OCI-M2 (cell line): ENCODE measurements around the gene FYN.
"Not testable (repeated sequence)": the region's sequence is repeated elsewhere in the genome, so short reads cannot be mapped to it uniquely, and the experiment has no call there.

ENCODE experiments used
- DNase-seq: peaks from one replicate; lab custom pipeline; 2025; ENCODE audit not compliant: unreplicated experiment; lab: John Stamatoyannopoulos, UW

Gene FYN

GRCh38 chr6:111642463-111643158 is 230.6 kb downstream of the FYN start:
- peak; percentile 28 for DNase-seq

- DNase-seq: no peak
Measured at GRCh38 chr6:111639266-111639665, 234.0 kb downstream of the FYN start.

- DNase-seq: not testable (repeated sequence)
Measured at GRCh38 chr6:111634981-111635380, 238.3 kb downstream of the FYN start.

- no peak for DNase-seq
Measured at GRCh38 chr6:111633822-111634221, 239.4 kb downstream of the FYN start.

- DNase-seq: no peak
Measured at GRCh38 chr6:111632468-111633247, 240.6 kb downstream of the FYN start.

- DNase-seq: no peak
Measured at GRCh38 chr6:111631903-111632460, 241.3 kb downstream of the FYN start.

- no peak for DNase-seq
Measured at GRCh38 chr6:111631018-111631417, 242.2 kb downstream of the FYN start.

GRCh38 chr6:111628142-111628850 is 245.0 kb downstream of the FYN start:
- no peak for DNase-seq

- DNase-seq: no peak
Measured at GRCh38 chr6:111626441-111626840, 246.8 kb downstream of the FYN start.

- no peak for DNase-seq
Measured at GRCh38 chr6:111625461-111626391, 247.5 kb downstream of the FYN start.

- no peak for DNase-seq
Measured at GRCh38 chr6:111625099-111625416, 248.2 kb downstream of the FYN start.

- DNase-seq: no peak
Measured at GRCh38 chr6:111624401-111625098, 248.7 kb downstream of the FYN start.

GRCh38 chr6:111623046-111623718 is 250.1 kb downstream of the FYN start:
- DNase-seq: no peak

GRCh38 chr6:111620169-111620568 is 253.1 kb downstream of the FYN start:
- DNase-seq: no peak

GRCh38 chr6:111618407-111618806 is 254.8 kb downstream of the FYN start:
- no peak for DNase-seq

- DNase-seq: no peak
Measured at GRCh38 chr6:111617149-111617548, 256.1 kb downstream of the FYN start.

GRCh38 chr6:111615916-111616612 is 257.2 kb downstream of the FYN start:
- no peak for DNase-seq

- peak; percentile 33 for DNase-seq
Measured at GRCh38 chr6:111614833-111615582, 258.2 kb downstream of the FYN start.
